Body of pancreas (tissue), 4 donors: ENCODE measurements around the gene ALLC. TPM values are rescaled to one million over a fixed set of nuclear protein-coding genes. Genes with fewer than 3 reads are reported as not detected.

ENCODE experiments used
- ATAC-seq: fragments of 150-250 bp; one replicate; pipeline ENCODE4 v1.9.1; 2016
- DNase-seq, 4 donors: peaks; one replicate each; pipeline ENCODE4 v3.0.0-alpha.2; 2019
- H3K27ac ChIP-seq, 4 donors: fragments of 200-600 bp; sonication (generic); 1 replicate in 3 of 4; 2 replicates in 1 of 4; pipeline versions ENCODE4 v1.5.1 to v1.6.1; 2016 to 2019; ENCODE audit warnings: mild to moderate bottlenecking in 1 of 4, mixed read lengths in 1 of 4, moderate library complexity in 1 of 4
- H3K27me3 ChIP-seq, 2 donors: fragments of 200-600 bp; sonication (generic); one replicate each; pipeline ENCODE4 v1.6.0; 2016; ENCODE audit warnings: mild to moderate bottlenecking in 1 of 2
- H3K36me3 ChIP-seq, 2 donors: fragments of 200-600 bp; sonication (generic); replicated peaks in 1 of 2; 2 replicates each; pipeline ENCODE4 v1.5.1; 2016; ENCODE audit warnings: low read depth in 2 of 2; ENCODE audit not compliant: insufficient read depth in 1 of 2
- H3K4me1 ChIP-seq: fragments of 200-600 bp; sonication (generic); one replicate; pipeline ENCODE4 v1.6.0; 2016
- H3K4me3 ChIP-seq, 2 donors: fragments of 200-600 bp; sonication (generic); 1 replicate in 1 of 2; 2 replicates in 1 of 2; pipeline ENCODE4 v1.5.1; 2016 to 2019
- H3K9me3 ChIP-seq, 3 donors: fragments of 200-600 bp; sonication (generic); 1 replicate in 2 of 3; 2 replicates in 1 of 3; pipeline ENCODE4 v1.5.1; 2016
- CTCF ChIP-seq, 7 experiments: fragments of 450-650 bp in 4 of 7; fragments of 200-600 bp in 3 of 7; sonication (generic) in 3 of 7; IDR thresholded peaks; one replicate each; pipeline ENCODE4 v1.5.1; 2016 to 2019; ENCODE audit warnings: antibody characterized with exemption in 7 of 7
- POLR2A ChIP-seq, 3 donors: fragments of 450-650 bp; IDR thresholded peaks; one replicate each; pipeline ENCODE4 v1.6.1; 2016; ENCODE audit warnings: antibody characterized with exemption in 3 of 3, mild to moderate bottlenecking in 2 of 3
- WGBS, 2 donors: methylation state at CpG; one replicate each; pipeline ENCODE4 v1.1.5; 2017; 5-methylcytosine and 5-hydroxymethylcytosine counted together
- intact Hi-C: fragments of 100-400 bp; cut with DNase I; formaldehyde crosslinking; loops from one replicate; pipeline ENCODE4 v1.15.1; 2023
- total RNA-seq, 2 donors: library from RNA; depleted of rRNA; stranded (reverse); fragments of >200 nt; gene quantifications; one replicate each; pipeline ENCODE4 v1.1.0, GENCODE V29; 2016

ALLC gene
- total RNA-seq, 2 donors from 2014 or later = not detected

- intact Hi-C loops = no loop called here
- no peak overlapping the region for H3K27ac ChIP-seq
- ATAC-seq (no peak), DNase-seq (no peak)
- no peaks in the 10 kb centered on the region for H3K9me3 ChIP-seq
- H3K36me3 ChIP-seq = no peaks in the 10 kb centered on the region
- no peak for TF ChIP-seq POLR2A (IDR thresholded peaks at IDR 0.05)
- no peak for TF ChIP-seq CTCF (IDR thresholded peaks at IDR 0.05)
- no peak overlapping the region for H3K4me3 ChIP-seq
- H3K4me1 ChIP-seq = no peaks in the 10 kb centered on the region
- H3K27me3 ChIP-seq = no peaks in the 10 kb centered on the region
- 76% methylated on average over 1 of the region's 1 CpG for WGBS, 2 donors
Measured at GRCh38 chr2:3622967-3623366, 35.0 kb upstream of the ALLC start.

- intact Hi-C loops = no loop called here
- DNase-seq = peak in 1 of 4 donors; percentile 4
- WGBS, 2 donors = 59 to 66% methylated on average over 4 of the region's 4 CpGs
- Histone ChIP-seq H3K4me3 (no peak overlapping the region), H3K4me1 (no peaks in the 10 kb centered on the region), H3K27ac (no peak overlapping the region), H3K27me3 (no peaks in the 10 kb centered on the region), H3K36me3 (no peaks in the 10 kb centered on the region), H3K9me3 (no peaks in the 10 kb centered on the region)
- TF ChIP-seq POLR2A (IDR thresholded peaks at IDR 0.05) = no peak
- TF ChIP-seq CTCF (IDR thresholded peaks at IDR 0.05) = no peak
- ATAC-seq = no peak
Measured at GRCh38 chr2:3624059-3624794, 33.8 kb upstream of the ALLC start.

- Histone ChIP-seq H3K9me3 (no peaks in the 10 kb centered on the region), H3K4me1 (no peaks in the 10 kb centered on the region), H3K27ac (no peak overlapping the region), H3K27me3 (no peaks in the 10 kb centered on the region), H3K36me3 (no peaks in the 10 kb centered on the region), H3K4me3 (no peak overlapping the region)
- ATAC-seq (no peak), DNase-seq (peak in 1 of 4 donors; percentile 3)
- WGBS, 2 donors = 85 to 89% methylated on average over 6 to 8 of the region's 8 CpGs
- TF ChIP-seq POLR2A (IDR thresholded peaks at IDR 0.05) (no peak), CTCF (IDR thresholded peaks at IDR 0.05) (no peak)
- intact Hi-C loops = no loop called here
Measured at GRCh38 chr2:3625186-3625585, 32.8 kb upstream of the ALLC start.

- no peaks in the 10 kb centered on the region for H3K9me3 ChIP-seq
- H3K27ac ChIP-seq = peak overlapping the region in 2 of 4 donors; percentile 39 to 53
- 57 to 70% methylated on average over 12 of the region's 12 CpGs for WGBS, 2 donors
- H3K36me3 ChIP-seq = no peaks in the 10 kb centered on the region
- intact Hi-C loops = no loop called here
- TF ChIP-seq CTCF (IDR thresholded peaks at IDR 0.05) (no peak), POLR2A (IDR thresholded peaks at IDR 0.05) (no peak)
- no peaks in the 10 kb centered on the region for H3K4me1 ChIP-seq
- no peak overlapping the region for H3K4me3 ChIP-seq
- DNase-seq (peak in 1 of 4 donors; percentile 5), ATAC-seq (peak; percentile 58)
- H3K27me3 ChIP-seq = no peaks in the 10 kb centered on the region
Measured at GRCh38 chr2:3626118-3626811, 31.7 kb upstream of the ALLC start.
